ENCODE results near the gene ATL3. TPM values are rescaled to one million over a fixed set of nuclear protein-coding genes. Genes with fewer than 3 reads are reported as not detected.
A peak's percentile ranks its signal among the peaks of the same experiment; 100 is the strongest.

The ATL3 gene
- total RNA-seq (2022) (50.2 and 55.1 TPM in 2 replicates), Bru-seq, nascent RNA (percentile 82 among the genes with signal in this experiment), BruChase-seq, experiment 1, labeled RNA remaining after a 2-hour chase (percentile 94 among the genes with signal in this experiment), BruChase-seq, experiment 2, labeled RNA remaining after a 6-hour chase (percentile 97 among the genes with signal in this experiment)
- long read RNA-seq, full-length matches to known transcripts = 49 of 68 reads
- long read RNA-seq, partial matches to known transcripts = 3 of 68 reads
- long read RNA-seq, other reads (novel, unspliced or antisense) = 16 of 68 reads

GRCh38 chr11:63671322-63672155 is at the start of gene ATL3:
Gene ATL3, minus strand, starts transcription at chr11:63671376. Its CDS starts 41 bp downstream, at chr11:63671335.
- H3K4me3 Mint-ChIP-seq (ENCODE audit: unreplicated experiment) = peak within 1 kb of the TSS; percentile 82
- peak; percentile 4 to 17 for TF ChIP-seq CTCF (IDR thresholded peaks at IDR 0.05; ENCODE audit: insufficient read depth in 1 of 2, low read depth in 1 of 2, low read length in 1 of 2, severe bottlenecking in 1 of 2, unreplicated experiment in 1 of 2)
- no peaks in the 10 kb centered on the region for H3K27me3 Mint-ChIP-seq (ENCODE audit: insufficient read depth, unreplicated experiment)
- peak; percentile 99 for DNase-seq
- peaks cover 18% of the 10 kb centered on the region for H3K4me1 Mint-ChIP-seq (ENCODE audit: low read depth, unreplicated experiment)
- peak within 1 kb of the TSS; percentile 67 for H3K27ac Mint-ChIP-seq (ENCODE audit: unreplicated experiment)
- no peaks in the 10 kb centered on the region for H3K9me3 Mint-ChIP-seq (ENCODE audit: unreplicated experiment)
- H3K36me3 Mint-ChIP-seq (ENCODE audit: insufficient read depth, unreplicated experiment) = no peaks in the 10 kb centered on the region
- BruUV-seq (replicated peaks) = TSS peak; percentile 96
- no peaks in the 10 kb centered on the region for H3K9me3 ChIP-seq
- peak within 1 kb of the TSS; percentile 92 for H3K4me3 ChIP-seq (ENCODE audit: low read depth, low read length)
- no peaks in the 10 kb centered on the region for H3K36me3 ChIP-seq (ENCODE audit: control insufficient read depth, insufficient read depth, low read length)
- POLR2A ChIA-PET = interaction anchor here (1.0 to 3.2 kb wide), 2 partner anchors 10 to 39 kb away, joined by 3 to 32 read pairs; partner anchors contain the start of gene RTN3
- peaks cover 19% of the 10 kb centered on the region for H3K4me1 ChIP-seq
- CTCF ChIA-PET = interaction anchor here (0.5 to 2.9 kb wide), 4 partner anchors 10 to 787 kb away, joined by 7 to 15 read pairs (median 12); partner anchors contain the start of genes RTN3 and ZFTA
- intact Hi-C loops (cut with micrococcal nuclease; ENCODE audit: unreplicated experiment) = loop anchor here (1.0 to 2.0 kb wide), 3 partner anchors 10 to 67 kb away; partner anchors contain the start of gene RTN3
- H3K27me3 ChIP-seq (replicated peaks; ENCODE audit: control insufficient read depth, insufficient read depth, low read length) = no peaks in the 10 kb centered on the region

- Mint-ChIP-seq H3K27me3 (ENCODE audit: insufficient read depth, unreplicated experiment) (no peaks in the 10 kb centered on the region), H3K9me3 (ENCODE audit: unreplicated experiment) (no peaks in the 10 kb centered on the region), H3K36me3 (ENCODE audit: insufficient read depth, unreplicated experiment) (peaks cover 12% of the 10 kb centered on the region), H3K27ac (ENCODE audit: unreplicated experiment) (no peak overlapping the region), H3K4me3 (ENCODE audit: unreplicated experiment) (no peak overlapping the region), H3K4me1 (ENCODE audit: low read depth, unreplicated experiment) (peaks cover 8% of the 10 kb centered on the region)
- ChIA-PET CTCF (no interaction called here), POLR2A (no interaction called here)
- DNase-seq = no peak
- no peaks in the 10 kb centered on the region for H3K9me3 ChIP-seq
- no TSS peak for BruUV-seq (replicated peaks)
- no peak overlapping the region for H3K4me3 ChIP-seq (ENCODE audit: low read depth, low read length)
- TF ChIP-seq CTCF (IDR thresholded peaks at IDR 0.05; ENCODE audit: insufficient read depth in 1 of 2, low read depth in 1 of 2, low read length in 1 of 2, severe bottlenecking in 1 of 2, unreplicated experiment in 1 of 2) = no peak
- H3K4me1 ChIP-seq = no peaks in the 10 kb centered on the region
- H3K27me3 ChIP-seq (replicated peaks; ENCODE audit: control insufficient read depth, insufficient read depth, low read length) = no peaks in the 10 kb centered on the region
- intact Hi-C loops (cut with micrococcal nuclease; ENCODE audit: unreplicated experiment) = no loop called here
- H3K36me3 ChIP-seq (ENCODE audit: control insufficient read depth, insufficient read depth, low read length) = no peaks in the 10 kb centered on the region; the same call in 1 of the 2 replicates
Observed at GRCh38 chr11:63720611-63721010, 49.4 kb upstream of the ATL3 start.

GRCh38 chr11:63719987-63720386 is 48.8 kb upstream of the ATL3 start:
- H3K36me3 Mint-ChIP-seq (ENCODE audit: insufficient read depth, unreplicated experiment) = peaks cover 12% of the 10 kb centered on the region
- H3K4me1 Mint-ChIP-seq (ENCODE audit: low read depth, unreplicated experiment) = peaks cover 1% of the 10 kb centered on the region
- CTCF ChIA-PET = no interaction called here
- no peaks in the 10 kb centered on the region for H3K27me3 ChIP-seq (replicated peaks; ENCODE audit: control insufficient read depth, insufficient read depth, low read length)
- H3K27ac Mint-ChIP-seq (ENCODE audit: unreplicated experiment) = no peak overlapping the region
- no peaks in the 10 kb centered on the region; the same call in 1 of the 2 replicates for H3K36me3 ChIP-seq (ENCODE audit: control insufficient read depth, insufficient read depth, low read length)
- H3K4me3 ChIP-seq (ENCODE audit: low read depth, low read length) = no peak overlapping the region
- H3K9me3 ChIP-seq = no peaks in the 10 kb centered on the region
- no peaks in the 10 kb centered on the region for H3K27me3 Mint-ChIP-seq (ENCODE audit: insufficient read depth, unreplicated experiment)
- no peak for DNase-seq
- POLR2A ChIA-PET = no interaction called here
- BruUV-seq (replicated peaks) = no TSS peak
- no peak overlapping the region for H3K4me3 Mint-ChIP-seq (ENCODE audit: unreplicated experiment)
- TF ChIP-seq CTCF (IDR thresholded peaks at IDR 0.05; ENCODE audit: insufficient read depth in 1 of 2, low read depth in 1 of 2, low read length in 1 of 2, severe bottlenecking in 1 of 2, unreplicated experiment in 1 of 2) = no peak
- intact Hi-C loops (cut with micrococcal nuclease; ENCODE audit: unreplicated experiment) = no loop called here
- no peaks in the 10 kb centered on the region for H3K4me1 ChIP-seq
- H3K9me3 Mint-ChIP-seq (ENCODE audit: unreplicated experiment) = no peaks in the 10 kb centered on the region
